Kasumi-1 (cell line): ENCODE data around the gene RAB11FIP5.
"Not testable (repeated sequence)": the region's sequence is repeated elsewhere in the genome, so short reads cannot be mapped to it uniquely, and the experiment has no call there.

ENCODE experiments used
- DNase-seq, 2 experiments: peaks; one replicate each; lab custom pipeline; 2025; lab: John Stamatoyannopoulos, UW

RAB11FIP5 gene

GRCh38 chr2:73112913-73113854 is at the start of gene RAB11FIP5:
Gene RAB11FIP5 (minus strand): TSS chr2:73112948. CDS start chr2:73112777, 171 bp downstream.
- DNase-seq: peak in 1 of 2 experiments; percentile 4

GRCh38 chr2:73156539-73157124 is 43.9 kb upstream of the RAB11FIP5 start:
- DNase-seq: peak; percentile 54 to 65

GRCh38 chr2:73142937-73143336 is 30.2 kb upstream of the RAB11FIP5 start:
- DNase-seq: no peak

GRCh38 chr2:73141896-73142295 is 29.1 kb upstream of the RAB11FIP5 start:
- DNase-seq: no peak

- no peak for DNase-seq
Measured at GRCh38 chr2:73135236-73135635, 22.5 kb upstream of the RAB11FIP5 start.

- no peak for DNase-seq
Measured at GRCh38 chr2:73134471-73134870, 21.7 kb upstream of the RAB11FIP5 start.

- DNase-seq: no peak
Measured at GRCh38 chr2:73133566-73134197, 20.9 kb upstream of the RAB11FIP5 start.

GRCh38 chr2:73131807-73132206 is 19.1 kb upstream of the RAB11FIP5 start:
- no peak for DNase-seq

- no peak for DNase-seq
Measured at GRCh38 chr2:73130790-73131189, 18.0 kb upstream of the RAB11FIP5 start.

GRCh38 chr2:73128841-73129535 is 16.2 kb upstream of the RAB11FIP5 start:
- DNase-seq: no peak

GRCh38 chr2:73122536-73122935 is 9.8 kb upstream of the RAB11FIP5 start:
- no peak for DNase-seq

- not testable (repeated sequence) for DNase-seq
Measured at GRCh38 chr2:73119611-73120239, 7.0 kb upstream of the RAB11FIP5 start.

- no peak for DNase-seq
Measured at GRCh38 chr2:73117441-73117840, 4.7 kb upstream of the RAB11FIP5 start.

GRCh38 chr2:73116182-73116960 is 3.6 kb upstream of the RAB11FIP5 start:
- DNase-seq: no peak

GRCh38 chr2:73114273-73114867 is 1.6 kb upstream of the RAB11FIP5 start:
- no peak for DNase-seq

- DNase-seq: no peak
Measured at GRCh38 chr2:73112026-73112912, 479 bp downstream of the RAB11FIP5 start.

GRCh38 chr2:73111073-73112025 is 1.4 kb downstream of the RAB11FIP5 start:
- no peak for DNase-seq
